ENCODE data around the gene FOLR1.
"Not testable (repeated sequence)": the region's sequence is repeated elsewhere in the genome, so short reads cannot be mapped to it uniquely, and the experiment has no call there.

Gene FOLR1

DNA sequence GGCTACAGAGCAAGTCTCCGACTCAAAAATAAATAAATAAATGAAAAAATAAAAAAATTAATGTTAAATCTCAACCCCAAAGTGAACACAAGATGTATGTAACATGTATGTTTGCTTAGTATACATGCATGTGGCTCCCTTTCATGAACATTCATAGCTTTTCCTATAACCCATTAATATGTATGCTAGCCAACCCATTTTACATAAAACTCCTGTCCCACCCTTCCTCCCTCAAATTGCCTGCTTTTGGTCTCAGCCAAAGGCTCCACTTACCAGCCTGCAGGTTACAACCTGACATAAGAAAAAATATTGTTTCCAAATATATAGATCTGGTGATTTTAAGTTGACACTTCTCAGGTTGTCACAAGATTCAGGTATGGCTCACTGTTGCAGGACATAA is 3.7 kb upstream of the FOLR1 start:
- DNase-seq, result no peak

DNA sequence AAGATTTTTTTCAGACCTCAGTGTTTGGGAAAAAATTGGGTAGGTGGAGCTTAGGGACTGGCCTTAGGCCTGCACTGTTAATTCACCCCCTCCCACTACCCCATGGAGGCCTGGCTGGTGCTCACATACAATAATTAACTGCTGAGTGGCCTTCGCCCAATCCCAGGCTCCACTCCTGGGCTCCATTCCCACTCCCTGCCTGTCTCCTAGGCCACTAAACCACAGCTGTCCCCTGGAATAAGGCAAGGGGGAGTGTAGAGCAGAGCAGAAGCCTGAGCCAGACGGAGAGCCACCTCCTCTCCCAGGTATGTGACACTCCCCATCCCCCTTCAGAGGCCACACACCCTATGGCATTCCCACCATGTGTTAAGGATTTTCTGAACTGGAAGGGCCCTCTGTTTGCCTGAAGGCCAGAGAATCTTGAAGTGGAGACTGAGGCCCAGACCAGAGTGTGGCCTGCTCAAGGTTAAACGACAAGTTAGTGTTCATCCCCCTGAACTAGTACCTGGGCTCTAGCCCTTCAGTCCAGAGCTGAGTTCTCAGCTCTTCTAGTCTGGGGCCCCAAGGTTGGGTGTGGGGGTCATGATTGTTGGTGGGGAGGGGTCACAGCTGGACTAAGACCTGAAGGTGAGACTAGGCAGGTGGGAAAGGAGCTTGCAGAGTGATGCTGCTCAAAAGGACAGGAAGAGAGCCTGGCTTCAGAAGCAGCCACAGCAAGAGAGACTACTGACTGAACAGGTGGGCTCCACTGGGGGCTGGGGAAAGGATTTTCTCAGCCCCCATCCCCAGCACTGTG is 2.3 kb upstream of the FOLR1 start:
- no peak for DNase-seq

DNA sequence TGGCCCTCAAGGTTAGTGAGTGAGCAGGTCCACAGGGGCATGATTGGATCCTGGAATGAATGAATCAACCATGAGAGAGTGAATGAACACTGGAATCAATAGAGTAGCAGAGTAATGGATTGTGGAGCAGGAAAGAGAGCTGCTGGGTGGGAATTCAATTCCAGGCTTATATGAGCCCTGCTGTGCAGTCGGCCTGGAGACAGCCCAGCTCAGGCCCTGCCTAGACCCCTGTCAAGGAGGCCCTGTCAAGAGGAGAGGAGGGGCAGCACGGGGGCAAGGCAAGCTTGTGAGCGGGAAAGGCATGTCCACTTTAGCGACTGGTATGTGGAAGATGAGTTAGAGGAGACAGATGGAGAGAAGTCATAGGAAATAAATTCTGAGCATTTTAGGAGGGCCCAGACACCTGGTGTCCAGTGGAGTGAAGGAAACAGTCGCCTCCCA is 1.3 kb upstream of the FOLR1 start:
- no peak for DNase-seq

DNA sequence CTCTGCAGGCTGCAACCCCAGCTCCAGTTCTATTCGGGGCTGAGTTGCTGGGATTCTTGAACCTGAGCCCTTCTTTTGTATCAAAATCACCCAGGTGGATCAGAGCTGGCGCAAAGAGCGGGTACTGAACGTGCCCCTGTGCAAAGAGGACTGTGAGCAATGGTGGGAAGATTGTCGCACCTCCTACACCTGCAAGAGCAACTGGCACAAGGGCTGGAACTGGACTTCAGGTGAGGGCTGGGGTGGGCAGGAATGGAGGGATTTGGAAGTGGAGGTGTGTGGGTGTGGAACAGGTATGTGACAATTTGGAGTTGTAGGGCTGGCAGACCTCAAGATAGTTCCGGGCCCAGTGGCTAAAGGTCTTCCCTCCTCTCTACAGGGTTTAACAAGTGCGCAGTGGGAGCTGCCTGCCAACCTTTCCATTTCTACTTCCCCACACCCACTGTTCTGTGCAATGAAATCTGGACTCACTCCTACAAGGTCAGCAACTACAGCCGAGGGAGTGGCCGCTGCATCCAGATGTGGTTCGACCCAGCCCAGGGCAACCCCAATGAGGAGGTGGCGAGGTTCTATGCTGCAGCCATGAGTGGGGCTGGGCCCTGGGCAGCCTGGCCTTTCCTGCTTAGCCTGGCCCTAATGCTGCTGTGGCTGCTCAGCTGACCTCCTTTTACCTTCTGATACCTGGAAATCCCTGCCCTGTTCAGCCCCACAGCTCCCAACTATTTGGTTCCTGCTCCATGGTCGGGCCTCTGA is 3.8 kb downstream of the FOLR1 start:
- DNase-seq, result no peak

DNA sequence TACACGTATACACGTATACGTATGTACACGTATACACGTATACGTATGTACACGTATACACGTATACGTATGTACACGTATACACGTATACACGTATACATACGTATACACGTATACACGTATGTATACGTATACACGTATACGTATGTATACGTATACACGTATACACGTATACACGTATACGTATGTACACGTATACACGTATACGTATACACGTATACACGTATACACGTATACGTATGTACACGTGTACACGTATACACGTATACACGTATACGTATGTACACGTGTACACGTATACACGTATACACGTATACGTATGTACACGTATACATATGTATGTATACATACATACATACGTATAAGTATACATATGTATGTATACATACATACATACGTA is 9.5 kb downstream of the FOLR1 start:
- not testable (repeated sequence) for DNase-seq

DNA sequence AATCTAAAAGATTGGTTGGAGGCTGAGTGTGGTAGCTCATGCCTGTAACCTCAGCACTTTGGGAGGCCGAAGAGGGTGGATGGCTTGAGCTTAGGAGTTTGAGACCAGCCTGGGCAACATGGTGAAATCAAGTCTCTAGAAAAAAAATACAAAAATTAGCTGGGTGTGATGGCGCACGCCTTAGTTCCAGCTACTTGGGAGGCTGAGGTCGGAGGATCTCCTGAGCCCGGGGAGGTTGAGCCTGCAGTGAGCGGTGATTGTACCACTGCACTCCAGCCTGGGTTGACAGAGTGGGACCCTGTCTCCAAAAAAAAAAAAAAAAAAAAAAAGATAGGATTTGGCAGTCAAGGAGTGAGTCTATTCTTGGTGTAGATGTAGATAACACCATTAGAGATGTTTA is 10.6 kb downstream of the FOLR1 start:
- no peak for DNase-seq

DNA sequence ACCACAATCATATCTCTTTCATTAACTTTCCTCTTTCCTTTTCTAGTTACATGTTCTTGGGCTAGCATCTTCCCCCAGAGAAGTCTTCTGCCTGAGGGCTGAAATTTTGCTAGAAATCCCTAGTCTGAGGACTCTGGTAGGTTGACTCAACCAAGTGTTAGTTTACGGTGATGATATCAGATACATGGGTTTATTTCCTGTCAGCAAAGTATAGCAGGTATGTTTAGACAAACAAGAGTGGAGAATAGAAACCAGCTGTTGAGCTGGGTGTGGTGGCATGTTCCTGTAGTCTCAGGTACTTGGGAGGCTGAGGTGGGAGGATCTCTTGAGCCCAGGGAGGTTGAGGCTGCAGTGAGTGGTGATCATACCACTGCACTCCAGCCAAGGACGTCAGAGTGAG is 11.2 kb downstream of the FOLR1 start:
- no peak for DNase-seq

DNA sequence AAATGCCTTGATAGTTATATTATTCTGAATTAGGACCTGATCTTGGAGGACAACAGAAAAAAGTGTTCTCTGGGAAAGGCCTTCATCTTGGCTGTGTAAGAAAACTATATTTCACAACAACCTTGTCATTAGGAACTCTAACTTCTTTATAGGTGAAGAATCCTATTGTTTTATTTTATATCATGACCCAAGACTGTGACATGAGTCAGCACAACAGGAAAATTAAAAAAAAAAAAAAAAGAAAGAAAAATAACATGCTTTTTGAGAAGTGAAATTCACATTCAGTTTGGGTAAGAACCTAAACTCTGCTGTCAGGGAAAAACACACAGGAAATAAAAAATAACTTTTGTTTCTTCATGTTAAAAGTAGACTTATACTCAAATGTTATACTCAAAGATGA is 12.9 kb downstream of the FOLR1 start:
- DNase-seq, result no peak

DNA sequence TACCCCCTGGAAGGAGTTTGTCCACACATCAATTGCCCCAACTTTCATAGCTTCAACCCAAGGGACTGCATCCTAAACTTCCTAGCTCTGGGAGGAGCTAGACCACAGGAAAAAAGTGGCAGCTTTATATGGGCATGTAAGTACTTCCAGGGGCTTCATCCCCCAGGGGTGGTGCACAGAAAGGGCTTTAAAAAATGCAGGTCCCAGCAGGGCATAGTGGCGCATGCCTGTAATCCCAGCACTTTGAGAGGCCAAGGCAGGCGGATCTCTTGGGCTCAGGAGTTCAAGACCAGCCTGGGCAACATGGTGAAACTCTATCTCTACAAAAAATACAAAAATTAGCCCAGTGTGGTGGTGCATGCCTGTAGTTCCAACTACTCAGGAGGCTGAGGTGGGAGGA is 14.9 kb downstream of the FOLR1 start:
- not testable (repeated sequence) for DNase-seq

DNA sequence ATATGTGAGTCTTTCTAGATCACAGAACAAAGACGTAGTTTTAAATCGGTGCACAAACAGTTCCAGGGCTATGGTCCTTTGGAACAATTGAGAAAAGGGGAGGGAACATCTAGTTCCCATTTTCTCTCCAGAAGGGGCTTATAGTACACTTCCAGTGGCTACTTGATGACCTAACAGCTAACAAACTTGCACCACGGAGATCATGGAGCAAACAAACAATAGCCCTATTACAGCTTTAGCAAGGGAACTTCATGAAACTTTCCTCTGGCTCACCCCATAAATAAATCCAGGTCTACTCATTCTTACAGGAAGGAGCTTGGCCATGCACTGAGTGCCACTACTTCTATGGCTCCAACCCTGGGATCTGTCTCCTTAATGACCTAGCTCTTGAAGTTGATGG is 16.3 kb downstream of the FOLR1 start:
- DNase-seq, result no peak

DNA sequence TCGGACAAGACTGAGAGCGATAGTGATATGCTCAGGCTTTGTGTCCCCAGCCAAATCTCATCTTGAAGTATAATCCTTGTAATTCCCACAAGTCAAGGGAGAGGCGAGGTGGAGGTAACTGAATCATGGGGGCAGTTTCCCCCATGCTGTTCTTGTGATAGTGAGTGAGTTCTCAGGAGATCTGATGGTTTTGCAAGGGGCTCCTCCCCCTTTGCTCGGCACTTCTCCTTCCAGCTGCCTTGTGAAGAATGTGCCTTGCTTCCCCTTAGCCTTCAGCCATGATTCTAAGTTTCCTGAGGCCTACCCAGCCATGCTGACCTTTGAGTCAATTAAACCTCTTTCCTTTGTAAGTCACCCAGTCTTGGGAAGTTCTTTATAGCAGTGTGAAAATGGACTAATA is 17.2 kb downstream of the FOLR1 start:
- DNase-seq, result no peak

DNA sequence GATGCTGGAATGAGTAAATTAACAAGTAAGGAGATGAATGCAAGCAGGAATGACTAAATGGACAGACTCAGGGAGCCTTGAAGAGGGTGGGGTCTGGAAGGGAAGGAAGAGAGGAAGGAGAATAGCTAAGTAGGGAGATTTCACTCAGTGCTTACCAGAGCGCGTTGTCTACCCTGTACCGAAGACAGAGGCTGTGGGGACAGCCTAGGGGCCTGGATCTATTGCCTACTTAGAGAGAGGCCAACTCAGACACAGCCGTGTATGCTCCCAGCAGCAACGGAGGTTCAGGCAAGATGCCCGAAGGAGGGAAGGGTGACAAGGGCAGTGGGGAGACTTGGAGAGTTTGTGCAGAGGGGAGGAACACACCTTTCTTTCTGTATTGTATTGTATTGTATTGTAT is 24.7 kb downstream of the FOLR1 start, which contains the start of gene FOLR2:
TSS of gene FOLR2 (plus strand) at position 157 of the 400 bp plus-strand sequence. CDS start 1,791 bp downstream, outside the sequence.
- DNase-seq, result no peak

DNA sequence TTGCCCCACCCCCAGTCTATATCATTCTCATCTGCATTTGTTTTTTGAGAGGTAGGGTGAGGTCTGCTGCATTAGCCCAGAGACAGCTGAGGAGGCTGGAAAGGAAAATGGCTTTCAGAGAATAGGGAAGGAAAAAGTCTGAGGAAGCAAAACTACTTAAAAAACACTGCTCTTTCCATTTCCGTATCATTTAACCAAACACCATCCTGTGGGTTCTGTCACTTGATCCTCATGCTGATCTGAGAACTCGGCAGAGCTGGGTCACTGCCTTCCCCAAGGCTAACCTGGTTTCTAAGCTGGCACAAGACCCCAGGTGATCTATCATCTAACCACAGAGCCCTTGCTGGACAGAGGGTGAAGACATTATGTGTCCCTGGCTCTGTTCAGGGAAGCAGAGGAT is 25.9 kb downstream of the FOLR1 start:
- DNase-seq, result no peak

DNA sequence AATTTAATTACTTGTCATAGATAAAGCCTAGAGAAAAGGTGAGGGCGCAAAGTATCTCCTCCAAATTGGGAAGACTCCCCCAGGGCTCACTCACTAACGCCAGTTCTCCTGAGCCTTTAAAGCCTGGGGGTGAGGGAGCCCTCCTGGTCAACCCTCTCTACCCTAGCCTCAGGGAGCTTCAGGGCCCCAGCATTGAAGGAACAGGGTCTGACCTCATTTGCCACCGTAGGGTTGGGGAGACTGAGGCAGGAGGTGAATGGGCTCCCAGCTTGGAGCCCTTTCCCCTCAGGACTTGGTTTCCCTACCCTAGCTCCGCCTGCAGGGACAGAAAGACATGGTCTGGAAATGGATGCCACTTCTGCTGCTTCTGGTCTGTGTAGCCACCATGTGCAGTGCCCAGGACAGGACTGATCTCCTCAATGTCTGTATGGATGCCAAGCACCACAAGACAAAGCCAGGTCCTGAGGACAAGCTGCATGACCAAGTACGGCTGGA is 26.4 kb downstream of the FOLR1 start:
- DNase-seq, result no peak

DNA sequence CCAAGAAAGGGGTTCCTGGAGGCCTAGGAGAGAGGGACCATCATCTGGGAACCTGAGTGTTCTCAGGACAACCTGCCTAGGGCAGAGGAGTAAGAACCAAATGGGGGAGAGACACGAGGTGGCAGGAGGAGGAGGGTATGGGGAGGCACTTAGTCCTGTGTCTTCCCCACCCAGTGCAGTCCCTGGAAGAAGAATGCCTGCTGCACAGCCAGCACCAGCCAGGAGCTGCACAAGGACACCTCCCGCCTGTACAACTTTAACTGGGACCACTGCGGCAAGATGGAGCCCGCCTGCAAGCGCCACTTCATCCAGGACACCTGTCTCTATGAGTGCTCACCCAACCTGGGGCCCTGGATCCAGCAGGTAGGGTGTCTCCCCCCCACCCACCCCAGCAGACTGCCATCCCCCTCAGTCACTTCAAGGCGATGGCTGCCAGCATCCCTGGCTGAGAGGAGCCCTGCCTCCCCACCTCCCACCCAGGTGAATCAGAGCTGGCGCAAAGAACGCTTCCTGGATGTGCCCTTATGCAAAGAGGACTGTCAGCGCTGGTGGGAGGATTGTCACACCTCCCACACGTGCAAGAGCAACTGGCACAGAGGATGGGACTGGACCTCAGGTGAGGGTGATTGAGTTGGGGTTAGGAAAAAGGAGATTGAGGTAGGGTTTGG is 28.9 kb downstream of the FOLR1 start:
- no peak for DNase-seq

DNA sequence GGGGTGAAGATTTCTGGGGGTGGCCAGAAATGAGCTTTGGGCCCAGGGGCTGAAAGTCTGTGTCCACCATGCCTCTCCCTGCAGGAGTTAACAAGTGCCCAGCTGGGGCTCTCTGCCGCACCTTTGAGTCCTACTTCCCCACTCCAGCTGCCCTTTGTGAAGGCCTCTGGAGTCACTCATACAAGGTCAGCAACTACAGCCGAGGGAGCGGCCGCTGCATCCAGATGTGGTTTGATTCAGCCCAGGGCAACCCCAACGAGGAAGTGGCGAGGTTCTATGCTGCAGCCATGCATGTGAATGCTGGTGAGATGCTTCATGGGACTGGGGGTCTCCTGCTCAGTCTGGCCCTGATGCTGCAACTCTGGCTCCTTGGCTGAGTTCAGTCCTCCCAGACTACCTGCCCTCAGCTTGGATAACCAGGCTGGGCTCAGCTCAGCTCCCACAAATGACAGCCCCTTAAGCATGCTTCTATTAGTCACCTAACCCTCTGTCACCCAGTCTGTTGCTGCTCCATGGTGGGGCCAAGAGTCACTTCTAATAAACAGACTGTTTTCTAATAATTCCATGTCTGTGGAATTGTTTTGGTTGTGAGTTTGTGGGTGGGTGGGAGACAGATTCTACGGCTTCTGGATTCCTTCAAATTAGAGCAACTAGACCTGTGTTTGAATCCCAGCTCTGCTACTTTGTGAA is 29.6 kb downstream of the FOLR1 start:
- DNase-seq, result no peak

DNA sequence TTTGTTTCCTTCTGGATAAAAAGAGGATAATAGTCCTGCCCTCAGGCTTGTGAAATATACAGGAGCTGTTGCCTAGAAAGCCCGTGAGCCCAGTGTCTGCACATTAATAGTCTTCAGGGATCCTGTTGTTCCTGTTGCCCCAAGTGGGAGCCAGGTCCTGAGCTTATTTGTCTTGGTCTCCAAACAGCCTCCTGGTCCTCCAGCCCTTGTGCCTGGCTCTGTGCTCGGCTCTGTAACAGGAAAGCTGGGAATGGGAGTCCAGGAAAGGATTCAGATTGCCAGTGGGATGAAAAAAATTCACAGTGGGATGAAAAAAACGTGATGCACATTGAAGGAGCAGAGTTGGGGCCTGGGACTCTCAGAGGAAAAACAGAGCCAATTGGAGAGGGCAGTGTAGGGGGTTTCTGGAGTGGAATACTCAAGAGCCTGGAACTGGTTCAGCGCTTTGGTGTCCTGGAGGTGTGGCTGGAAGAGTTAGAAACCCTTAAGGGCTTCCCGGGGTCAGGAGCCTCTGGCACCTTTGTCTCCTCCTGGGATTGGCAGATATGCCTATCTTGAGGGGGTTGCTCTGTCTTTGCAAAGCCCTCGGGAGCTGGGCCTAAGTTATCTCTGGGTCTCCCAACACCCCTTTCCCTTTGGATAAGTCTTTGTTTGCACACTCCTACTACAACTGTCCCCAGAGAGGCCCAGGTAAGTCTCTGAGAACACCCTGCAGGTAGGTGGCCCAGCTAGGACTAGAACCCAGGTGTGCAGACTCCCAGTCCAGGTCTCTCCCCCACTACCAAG is 30.4 kb downstream of the FOLR1 start:
- DNase-seq, result no peak

DNA sequence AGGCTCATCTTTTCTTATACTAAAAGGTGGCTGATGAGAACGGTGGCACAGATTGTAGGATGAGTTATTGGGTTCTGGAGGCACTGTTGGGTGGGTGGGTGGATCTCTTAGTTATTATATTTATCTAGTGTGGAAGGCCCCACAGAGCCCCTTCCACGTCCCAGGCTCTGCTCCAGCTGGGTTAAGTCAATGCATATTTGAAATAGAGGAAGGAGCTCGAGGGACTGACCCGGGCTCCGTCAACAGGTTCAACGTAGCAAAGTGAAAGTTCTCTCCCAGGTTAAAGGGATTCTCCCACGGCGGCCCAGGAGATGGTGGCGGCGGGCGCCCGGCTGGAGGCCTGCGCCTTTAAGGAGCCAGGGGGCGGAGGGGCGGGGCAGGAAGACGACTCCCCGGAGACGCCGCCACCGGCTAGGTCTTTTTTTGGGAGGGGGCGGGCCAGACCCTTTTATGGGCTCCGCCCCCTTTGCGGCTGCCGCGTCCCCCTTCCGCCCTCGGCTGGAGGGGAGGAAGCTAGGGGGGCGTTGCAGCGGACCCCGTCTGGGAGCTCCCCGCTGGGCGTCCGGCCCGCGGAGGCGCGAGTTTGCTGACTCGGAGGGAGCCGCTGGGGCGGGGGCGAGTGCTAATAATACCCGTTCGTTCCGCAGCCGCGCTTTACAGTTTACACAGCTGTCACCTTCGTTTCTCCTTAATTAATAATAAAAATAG is 31.1 kb downstream of the FOLR1 start:
- peak; percentile 97 for DNase-seq

DNA sequence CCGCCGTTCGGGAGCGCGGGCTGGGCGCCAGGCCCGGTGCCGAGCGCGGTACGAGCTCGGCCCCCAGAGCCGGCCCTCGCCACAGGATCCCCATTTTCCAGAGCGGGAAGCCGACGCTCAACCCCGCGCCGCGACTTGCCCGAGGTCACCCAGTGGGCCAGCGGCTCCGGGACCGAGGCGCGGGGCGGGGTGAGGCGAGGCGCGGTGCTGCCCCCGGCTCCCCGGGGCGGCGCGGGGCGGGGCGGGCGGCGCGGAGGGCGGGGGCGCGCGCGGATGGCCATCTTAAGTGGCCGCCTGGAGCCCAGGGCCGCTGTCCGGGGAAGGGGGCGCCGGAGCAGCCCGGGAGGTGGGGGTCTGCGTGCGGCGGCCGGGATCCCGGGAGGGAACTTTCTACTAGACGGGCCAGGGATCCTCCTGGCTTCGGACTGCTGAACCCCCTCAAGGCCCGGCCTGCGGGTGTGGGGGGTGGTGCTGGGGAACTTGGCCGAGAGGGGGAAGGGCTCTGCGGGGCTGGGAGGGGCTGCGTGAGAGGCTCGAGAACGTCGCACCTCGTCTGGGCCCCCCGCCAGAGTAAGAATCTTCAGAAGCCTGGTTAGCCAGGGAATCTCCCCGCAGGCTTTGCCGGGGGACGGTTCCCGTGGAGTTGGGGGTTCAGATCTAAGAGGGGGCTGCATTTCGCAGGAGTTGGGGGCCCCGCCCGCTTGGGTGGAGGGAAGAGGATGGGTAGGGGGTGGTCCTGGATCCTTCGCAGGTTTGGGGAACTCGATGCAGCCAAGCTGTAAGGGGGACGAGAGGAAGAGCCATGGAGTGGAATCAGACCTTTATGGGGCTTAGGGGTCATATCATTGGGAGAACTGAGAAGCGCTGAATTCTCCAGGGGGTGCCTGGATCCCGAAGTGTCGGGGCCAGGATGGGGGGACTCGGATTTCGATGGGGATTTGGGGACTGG is 31.9 kb downstream of the FOLR1 start:
- DNase-seq, result peak; percentile 76
